Gastrocnemius medialis (tissue), 4 donors: ENCODE results near the gene SNCAIP. TPM values are rescaled to one million over a fixed set of nuclear protein-coding genes. Genes with fewer than 3 reads are reported as not detected.

Source experiments
- ATAC-seq, 2 donors: fragments of 150-250 bp; one replicate each; pipeline ENCODE4 v1.9.1; 2016
- DNase-seq, 2 donors: peaks; one replicate each; pipeline ENCODE4 v3.0.0-alpha.2; 2019
- H3K27ac ChIP-seq, 4 donors: fragments of 200-600 bp; sonication (generic); 1 replicate in 1 of 4; 2 replicates in 3 of 4; pipeline ENCODE4 v1.5.1; 2016 to 2018; ENCODE audit warnings: mild to moderate bottlenecking in 2 of 4, moderate library complexity in 1 of 4
- H3K27me3 ChIP-seq, 3 donors: fragments of 200-600 bp; sonication (generic) in 2 of 3; 1 replicate in 1 of 3; 2 replicates in 2 of 3; pipeline versions ENCODE4 v1.5.1 to v1.6.0; 2016 to 2019; ENCODE audit warnings: mild to moderate bottlenecking in 1 of 3, moderate library complexity in 1 of 3
- H3K36me3 ChIP-seq, 2 donors: fragments of 200-600 bp; sonication (generic) in 1 of 2; one replicate each; pipeline ENCODE4 v1.5.1; 2017 to 2018
- H3K4me1 ChIP-seq, 2 donors: fragments of 200-600 bp; sonication (generic) in 1 of 2; one replicate each; pipeline ENCODE4 v1.5.1; 2016 to 2017; ENCODE audit warnings: mild to moderate bottlenecking in 2 of 2
- H3K4me3 ChIP-seq, 4 donors: fragments of 200-600 bp; sonication (generic) in 3 of 4; 1 replicate in 1 of 4; 2 replicates in 3 of 4; pipeline ENCODE4 v1.5.1; 2016 to 2019; ENCODE audit warnings: mild to moderate bottlenecking in 2 of 4
- H3K9me3 ChIP-seq, 3 donors: fragments of 200-600 bp; sonication (generic) in 2 of 3; 1 replicate in 1 of 3; 2 replicates in 2 of 3; pipeline ENCODE4 v1.5.1; 2016 to 2019
- POLR2A ChIP-seq, 2 donors: fragments of 450-650 bp; IDR thresholded peaks; one replicate each; pipeline ENCODE4 v1.6.1; 2017; ENCODE audit warnings: antibody characterized with exemption in 2 of 2, mild to moderate bottlenecking in 2 of 2, moderate library complexity in 2 of 2
- in situ Hi-C, 4 donors: fragments of 200-750 bp; cut with MboI; loops; one replicate each; pipeline versions ENCODE4 v1.15.0 to v1.8.0; 2017; ENCODE audit warnings: low sequenced_read_pairs in 4 of 4
- intact Hi-C: fragments of 100-400 bp; cut with DNase I; formaldehyde crosslinking; loops from one replicate; pipeline ENCODE4 v1.15.1; 2023; ENCODE audit warnings: low total_unique reads
- total RNA-seq, 4 donors: library from RNA; depleted of rRNA; stranded (reverse); fragments of >200 nt; gene quantifications; one replicate each; pipeline versions ENCODE4 v1.1.0 to v1.2.3, GENCODE V29; 2016
- TF ChIP-seq, protein P1 (sequence below), 5 experiments: fragments of 450-650 bp in 3 of 5; fragments of 200-600 bp in 2 of 5; sonication (generic) in 2 of 5; IDR thresholded peaks in 4 of 5; conservative IDR thresholded peaks in 1 of 5; 1 replicate in 4 of 5; 2 replicates in 1 of 5; pipeline ENCODE4 v1.5.1; 2016 to 2019; ENCODE audit warnings: antibody characterized with exemption in 5 of 5, mild to moderate bottlenecking in 3 of 5, moderate library complexity in 3 of 5

SNCAIP gene
- total RNA-seq, 4 donors from 2014 or later, result 0.22 to 3.1 (median 0.53) TPM

- in situ Hi-C loops, result loop anchor here in 1 of 4 donors (25.0 kb wide), 1 partner anchor 213 kb away; no protein-coding TSS in a partner anchor
- TF ChIP-seq, protein P1, sequence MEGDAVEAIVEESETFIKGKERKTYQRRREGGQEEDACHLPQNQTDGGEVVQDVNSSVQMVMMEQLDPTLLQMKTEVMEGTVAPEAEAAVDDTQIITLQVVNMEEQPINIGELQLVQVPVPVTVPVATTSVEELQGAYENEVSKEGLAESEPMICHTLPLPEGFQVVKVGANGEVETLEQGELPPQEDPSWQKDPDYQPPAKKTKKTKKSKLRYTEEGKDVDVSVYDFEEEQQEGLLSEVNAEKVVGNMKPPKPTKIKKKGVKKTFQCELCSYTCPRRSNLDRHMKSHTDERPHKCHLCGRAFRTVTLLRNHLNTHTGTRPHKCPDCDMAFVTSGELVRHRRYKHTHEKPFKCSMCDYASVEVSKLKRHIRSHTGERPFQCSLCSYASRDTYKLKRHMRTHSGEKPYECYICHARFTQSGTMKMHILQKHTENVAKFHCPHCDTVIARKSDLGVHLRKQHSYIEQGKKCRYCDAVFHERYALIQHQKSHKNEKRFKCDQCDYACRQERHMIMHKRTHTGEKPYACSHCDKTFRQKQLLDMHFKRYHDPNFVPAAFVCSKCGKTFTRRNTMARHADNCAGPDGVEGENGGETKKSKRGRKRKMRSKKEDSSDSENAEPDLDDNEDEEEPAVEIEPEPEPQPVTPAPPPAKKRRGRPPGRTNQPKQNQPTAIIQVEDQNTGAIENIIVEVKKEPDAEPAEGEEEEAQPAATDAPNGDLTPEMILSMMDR (IDR thresholded peaks at IDR 0.05 in 4 of 5, conservative IDR thresholded peaks at IDR 0.05 in 1 of 5), result no peak
- no peak for TF ChIP-seq POLR2A (IDR thresholded peaks at IDR 0.05)
These were observed 88.3 kb downstream of the SNCAIP start for GRCh38 chr5:122400341-122400740.

DNA sequence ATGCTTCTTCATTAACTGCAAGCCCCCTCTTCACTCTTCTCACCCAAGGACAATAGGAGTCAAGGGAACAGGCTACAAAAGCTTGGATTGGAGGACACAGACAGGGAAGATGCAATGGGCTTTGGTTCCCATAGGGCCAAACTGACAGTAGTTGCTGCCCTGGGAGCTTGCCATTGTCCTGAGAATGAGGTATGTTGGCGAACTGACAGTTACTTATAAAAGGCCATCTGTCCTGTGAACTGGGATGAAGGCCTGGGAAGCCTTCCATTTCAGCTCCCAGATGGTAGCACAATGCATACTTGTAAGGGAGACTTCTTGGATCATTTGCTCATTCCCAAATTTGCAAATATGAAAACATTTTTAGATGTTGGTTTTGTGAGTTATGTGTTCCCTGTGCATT lies 88.9 kb downstream of the SNCAIP start:
- ATAC-seq (no peak), DNase-seq (no peak)
- no peaks in the 10 kb centered on the region for H3K36me3 ChIP-seq
- H3K4me3 ChIP-seq, result no peak overlapping the region
- no peaks in the 10 kb centered on the region for H3K4me1 ChIP-seq
- H3K27ac ChIP-seq, result no peak overlapping the region
- TF ChIP-seq, protein P1 (IDR thresholded peaks at IDR 0.05 in 4 of 5, conservative IDR thresholded peaks at IDR 0.05 in 1 of 5), result no peak
- no peak for TF ChIP-seq POLR2A (IDR thresholded peaks at IDR 0.05)
- intact Hi-C loops (no loop called here), in situ Hi-C loops (loop anchor here in 1 of 4 donors (25.0 kb wide), 1 partner anchor 214 kb away; no protein-coding TSS in a partner anchor)
- H3K9me3 ChIP-seq, result no peaks in the 10 kb centered on the region
- H3K27me3 ChIP-seq, result no peaks in the 10 kb centered on the region

More at GRCh38 chr5:122400341-122400740, 88.3 kb downstream of the SNCAIP start:
- Histone ChIP-seq H3K36me3 (no peaks in the 10 kb centered on the region), H3K4me1 (no peaks in the 10 kb centered on the region), H3K27ac (no peak overlapping the region), H3K27me3 (no peaks in the 10 kb centered on the region), H3K9me3 (no peaks in the 10 kb centered on the region), H3K4me3 (no peak overlapping the region)
- ATAC-seq (no peak), DNase-seq (no peak)
- intact Hi-C loops, result no loop called here

- H3K4me1 ChIP-seq, result no peaks in the 10 kb centered on the region
- no peaks in the 10 kb centered on the region for H3K9me3 ChIP-seq
- no peak overlapping the region for H3K27ac ChIP-seq
- in situ Hi-C loops (loop anchor here in 1 of 4 donors (25.0 kb wide), 1 partner anchor 215 kb away; no protein-coding TSS in a partner anchor), intact Hi-C loops (no loop called here)
- no peaks in the 10 kb centered on the region for H3K27me3 ChIP-seq
- TF ChIP-seq POLR2A (IDR thresholded peaks at IDR 0.05), result no peak
- TF ChIP-seq, protein P1 (IDR thresholded peaks at IDR 0.05 in 4 of 5, conservative IDR thresholded peaks at IDR 0.05 in 1 of 5), result no peak
- H3K36me3 ChIP-seq, result no peaks in the 10 kb centered on the region
- no peak overlapping the region for H3K4me3 ChIP-seq
- DNase-seq (no peak), ATAC-seq (no peak)
These were observed 90.1 kb downstream of the SNCAIP start for GRCh38 chr5:122401976-122402725.

- Histone ChIP-seq H3K36me3 (no peaks in the 10 kb centered on the region), H3K27ac (no peak overlapping the region), H3K4me3 (no peak overlapping the region), H3K4me1 (no peaks in the 10 kb centered on the region), H3K27me3 (no peaks in the 10 kb centered on the region), H3K9me3 (no peaks in the 10 kb centered on the region)
- in situ Hi-C loops, result loop anchor here in 1 of 4 donors (25.0 kb wide), 1 partner anchor 216 kb away; no protein-coding TSS in a partner anchor
- intact Hi-C loops, result no loop called here
- no peak for ATAC-seq
- DNase-seq, result no peak
- TF ChIP-seq POLR2A (IDR thresholded peaks at IDR 0.05), result no peak
- TF ChIP-seq, protein P1 (IDR thresholded peaks at IDR 0.05 in 4 of 5, conservative IDR thresholded peaks at IDR 0.05 in 1 of 5), result no peak
These were observed 91.1 kb downstream of the SNCAIP start for GRCh38 chr5:122402955-122403685.
